Dermis blood vessel endothelial cell (primary cell): Measurements from ENCODE around the gene GVQW3. TPM values are rescaled to one million over a fixed set of nuclear protein-coding genes. Genes with fewer than 3 reads are reported as not detected.

Experiments used
- DNase-seq: peaks from one replicate; pipeline ENCODE4 v3.0.0; 2010
- total RNA-seq: library from RNA; depleted of rRNA; stranded (reverse); fragments of >200 nt; gene quantifications from 2 replicates; pipeline ENCODE4 v1.2.3, GENCODE V29; 2014

The GVQW3 gene
- total RNA-seq, result 0.65 and 0.68 TPM in 2 replicates

DNA sequence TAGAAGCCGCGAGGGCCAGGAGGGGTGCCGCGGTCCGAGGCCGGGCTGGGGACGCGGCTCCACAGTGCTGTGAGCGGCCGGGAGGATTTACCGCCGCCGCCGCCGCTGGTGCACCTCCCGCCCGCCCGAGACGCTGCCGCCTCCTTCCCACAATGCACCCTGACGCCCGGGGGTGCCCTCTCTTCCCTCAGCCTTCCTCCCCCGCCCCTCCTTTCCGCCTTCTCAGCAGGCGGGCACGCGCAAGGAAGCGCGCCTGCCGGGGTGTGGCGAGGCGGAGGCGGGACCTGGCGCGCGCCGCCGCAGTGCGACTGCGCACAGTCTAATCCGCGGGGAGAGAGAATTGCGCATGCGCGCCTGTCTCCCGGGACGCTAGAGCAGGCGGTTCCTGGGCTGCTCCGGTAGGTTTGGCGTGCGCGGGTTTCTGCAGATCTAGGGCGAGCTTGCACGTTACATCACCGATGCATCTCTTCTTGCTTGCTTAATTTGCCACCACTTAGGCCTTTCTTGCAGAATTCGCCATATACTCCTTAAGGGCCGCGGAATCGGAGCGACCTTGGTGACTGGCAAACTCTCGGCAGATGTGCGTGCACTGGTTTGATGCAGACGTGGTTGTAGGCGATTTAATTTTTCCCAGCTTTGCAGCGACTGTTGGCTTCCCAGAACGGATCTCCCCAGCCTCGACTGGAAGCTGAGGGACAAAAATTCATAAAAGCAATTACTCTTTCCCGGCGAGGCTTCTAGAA, at the start of gene GVQW3, which contains the start of gene THAP12:
Gene GVQW3, plus strand, starts transcription at position 347 of the 743 bp plus-strand sequence. CDS start 506 bp downstream, outside the sequence.
Gene THAP12, minus strand, starts transcription at position 156 of the 743 bp plus-strand sequence. CDS start 296 bp downstream, outside the sequence.
- peak; percentile 98 for DNase-seq

DNA sequence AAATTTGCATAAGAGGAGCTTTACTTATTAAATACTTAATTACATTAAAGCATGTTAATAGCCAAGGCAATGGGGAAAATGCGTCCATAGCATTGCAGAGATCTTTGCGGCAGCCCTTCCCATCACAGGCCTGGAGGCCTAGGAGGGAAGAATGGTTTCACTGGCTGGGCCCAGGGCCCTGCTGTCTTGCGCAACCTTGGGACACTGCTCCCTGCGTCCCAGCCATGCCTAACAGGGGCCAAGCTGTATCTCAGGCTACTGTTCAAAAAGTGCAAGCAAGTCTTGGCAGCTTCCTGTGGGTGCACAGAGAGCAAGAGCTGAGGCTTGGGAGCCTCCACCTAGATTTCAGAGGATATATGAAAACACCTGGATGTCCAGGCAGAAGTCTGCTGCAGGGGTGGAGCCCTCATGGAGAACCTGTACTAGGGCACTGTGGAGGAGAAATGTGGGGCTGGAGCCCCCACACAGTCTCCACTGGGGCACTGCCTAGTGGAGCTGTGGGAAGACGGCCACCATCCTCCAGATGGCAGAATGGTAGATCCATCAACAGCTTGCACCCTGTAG, 46.2 kb upstream of the GVQW3 start:
- DNase-seq, result no peak

DNA sequence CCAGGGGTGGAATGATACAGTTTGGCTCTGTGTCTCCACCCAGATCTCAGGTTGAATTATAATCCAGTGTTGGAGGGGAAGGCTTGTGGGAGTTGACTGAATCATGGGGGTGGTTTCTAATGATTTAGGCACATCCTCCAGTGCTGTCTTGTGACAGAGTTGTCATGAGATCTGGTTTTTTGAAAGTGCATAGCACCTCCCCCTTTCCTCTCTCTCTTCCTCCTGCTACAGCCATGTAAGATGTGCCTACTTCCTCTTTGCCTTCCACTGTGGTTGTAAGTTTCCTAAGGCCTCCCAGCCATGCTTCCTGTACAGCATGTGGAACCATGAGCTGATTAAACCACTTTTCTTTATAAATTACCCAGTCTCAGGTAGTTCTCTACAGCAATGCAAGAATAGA, 45.3 kb upstream of the GVQW3 start:
- no peak for DNase-seq

DNA sequence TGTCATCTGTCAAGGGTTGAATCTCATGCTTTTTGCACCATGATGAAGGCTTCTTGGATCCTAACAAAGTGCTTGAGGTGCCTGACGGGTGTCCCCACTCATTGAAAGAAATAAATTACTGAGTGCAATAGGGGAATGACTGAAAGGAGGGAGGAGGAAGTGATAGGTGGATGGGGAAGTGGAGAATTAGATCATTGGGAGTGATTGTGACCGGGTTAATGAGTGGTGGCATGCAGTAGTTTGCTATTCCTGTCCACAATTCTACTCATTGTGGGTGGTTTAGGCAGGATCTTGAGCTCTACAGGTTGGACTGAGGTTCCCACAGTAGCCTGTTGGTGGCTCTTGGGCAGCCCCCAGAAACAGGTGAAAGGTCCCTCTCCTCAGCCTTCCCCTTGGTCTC, 44.5 kb upstream of the GVQW3 start:
- DNase-seq, result no peak

DNA sequence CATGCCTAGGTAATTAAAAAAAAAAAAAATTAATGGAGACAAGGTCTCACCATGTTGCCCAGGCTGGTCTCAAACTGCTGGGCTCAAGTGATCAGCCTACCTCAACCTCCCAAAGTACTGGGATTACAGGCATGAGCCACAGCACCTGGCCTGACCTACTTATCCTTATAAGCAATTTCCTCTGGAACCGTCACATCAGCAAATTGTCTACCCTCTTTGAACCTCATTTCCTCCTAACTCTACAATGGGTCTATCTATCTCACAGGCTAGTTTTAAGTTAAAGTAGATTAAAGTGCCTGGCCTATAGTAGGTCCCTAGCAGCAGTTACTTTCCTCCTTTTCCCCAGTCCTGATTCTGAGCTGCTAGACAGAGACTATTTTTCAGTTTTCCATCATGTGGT, 43.7 kb upstream of the GVQW3 start:
- no peak for DNase-seq

DNA sequence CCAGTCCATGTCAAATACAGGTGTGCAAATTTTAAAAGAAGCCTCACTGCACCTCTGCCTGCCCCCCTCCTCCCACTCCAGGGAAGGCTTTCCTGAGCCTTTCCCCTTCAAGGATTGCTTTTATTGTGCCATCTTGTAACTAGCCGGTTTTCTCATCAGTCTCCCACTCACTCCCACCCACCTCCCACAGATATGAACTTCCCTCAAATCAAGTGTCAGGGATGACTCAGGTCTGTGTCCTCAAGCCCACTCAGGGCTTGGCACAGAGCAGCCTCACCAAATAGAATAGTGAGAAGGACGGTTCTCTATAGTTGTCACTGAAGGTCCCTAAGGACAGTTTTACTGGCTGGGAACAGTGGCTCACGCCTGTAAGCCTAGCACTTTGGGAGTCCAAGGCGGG, 43.2 kb upstream of the GVQW3 start:
- no peak for DNase-seq

DNA sequence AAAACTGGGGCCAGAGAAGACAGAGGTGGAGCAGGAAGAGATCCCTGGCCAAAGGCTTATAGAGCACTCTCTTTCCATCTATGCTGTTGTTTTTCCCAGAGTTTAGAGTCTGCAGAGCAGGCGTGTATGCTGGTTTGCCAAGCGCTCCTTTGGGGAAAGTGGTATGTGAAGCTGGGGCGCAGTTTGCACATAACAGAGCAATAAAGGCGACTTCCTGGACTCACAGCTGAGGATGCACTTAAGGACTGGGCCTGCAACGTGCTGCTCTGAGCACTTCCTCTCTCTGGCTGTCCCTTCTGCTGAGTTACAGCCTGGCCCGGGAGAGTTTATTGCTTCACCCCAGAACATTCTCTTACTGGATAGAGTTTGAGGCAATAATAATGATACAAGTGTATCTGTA, 41.9 kb upstream of the GVQW3 start:
- peak; percentile 32 for DNase-seq

DNA sequence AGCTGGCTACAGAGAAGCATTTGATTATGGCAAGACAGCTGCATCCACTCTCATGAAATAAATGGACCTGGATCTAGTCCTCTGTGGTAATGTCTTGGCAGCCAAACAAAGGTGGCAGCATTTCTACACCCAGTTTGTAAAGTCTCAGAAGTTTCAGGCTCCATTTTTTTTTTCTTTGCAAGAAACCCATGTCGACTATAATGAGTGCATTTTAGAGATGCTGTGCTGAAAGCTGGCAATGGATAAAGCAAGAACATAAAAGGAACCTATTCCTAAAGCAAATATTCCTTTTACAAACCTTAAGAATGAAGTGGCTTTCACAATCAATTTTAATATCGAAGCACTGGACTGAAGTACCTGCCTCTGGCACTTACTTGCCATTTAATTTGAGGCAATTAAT, 33.7 kb upstream of the GVQW3 start:
- no peak for DNase-seq

DNA sequence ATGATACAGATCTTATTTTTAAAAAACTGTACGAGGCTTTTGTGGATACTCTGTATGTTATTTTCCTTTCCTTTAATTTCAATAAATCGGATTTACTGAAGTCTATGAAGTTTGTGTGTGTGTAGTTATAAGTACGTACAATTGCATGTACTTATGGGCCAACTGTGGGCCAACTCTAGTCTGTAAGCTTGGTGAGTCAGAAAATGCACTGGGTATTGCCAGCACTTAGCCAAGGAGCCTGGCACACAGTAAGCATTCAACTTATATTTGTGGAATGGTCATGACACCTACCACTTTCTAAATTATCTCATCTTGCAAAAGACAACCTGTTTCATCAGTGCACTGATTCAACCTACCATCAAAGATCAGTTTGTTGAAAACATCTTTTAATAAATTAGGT, 32.8 kb upstream of the GVQW3 start:
- no peak for DNase-seq

DNA sequence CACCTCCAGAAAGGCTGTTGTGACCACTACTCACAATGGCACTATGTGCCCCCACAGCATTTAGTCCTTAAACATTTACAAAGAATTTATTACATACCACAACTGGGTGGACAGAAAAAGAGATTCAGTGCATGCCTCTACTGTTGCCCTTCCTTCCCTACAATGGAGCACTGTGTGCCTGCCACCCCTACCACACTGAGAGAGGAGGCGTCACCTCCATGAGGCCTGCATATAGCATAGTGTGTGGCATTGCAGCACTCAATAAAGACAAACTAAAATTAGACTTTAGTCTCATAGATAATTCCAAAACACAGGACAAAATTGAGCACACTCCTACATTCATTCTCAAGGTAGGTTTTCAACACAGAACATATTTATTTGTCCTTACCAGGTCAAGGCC, 26.0 kb upstream of the GVQW3 start:
- no peak for DNase-seq

DNA sequence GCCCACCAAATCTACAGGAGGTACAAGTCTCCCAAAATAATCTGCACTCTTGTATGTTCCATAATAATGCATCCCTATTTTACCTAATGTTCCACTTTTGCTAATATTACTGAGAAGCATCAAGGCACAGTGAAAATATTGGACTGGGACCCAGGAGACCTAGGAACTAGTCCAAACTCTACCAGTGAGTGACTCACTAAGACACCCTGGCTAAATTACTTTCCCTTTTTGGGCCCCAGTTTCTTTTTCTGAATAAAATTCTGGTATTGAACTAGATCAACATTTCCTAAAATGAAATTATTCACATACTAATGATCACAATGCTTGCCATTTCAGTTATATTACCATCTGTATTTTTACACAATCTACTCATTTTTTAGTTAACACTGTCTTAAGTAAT, 19.7 kb upstream of the GVQW3 start:
- DNase-seq, result no peak

DNA sequence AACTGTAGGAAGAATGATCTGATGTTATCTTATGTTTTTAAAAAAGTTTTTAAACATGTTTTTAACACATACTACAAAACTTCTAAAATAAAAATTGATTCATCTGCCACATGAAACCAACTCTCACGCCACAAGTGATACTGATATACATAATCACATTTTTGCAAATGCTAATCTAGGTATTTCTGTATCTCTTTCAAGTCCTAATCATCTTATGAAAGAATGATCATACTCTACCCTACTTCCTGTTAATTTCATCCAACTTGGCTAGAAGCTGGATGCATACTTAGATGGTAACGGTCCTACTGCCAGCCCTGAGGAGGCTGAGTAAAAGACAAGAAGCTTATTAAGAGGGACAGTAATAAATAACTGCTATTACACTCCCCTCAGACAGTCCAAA, 19.3 kb upstream of the GVQW3 start:
- no peak for DNase-seq

DNA sequence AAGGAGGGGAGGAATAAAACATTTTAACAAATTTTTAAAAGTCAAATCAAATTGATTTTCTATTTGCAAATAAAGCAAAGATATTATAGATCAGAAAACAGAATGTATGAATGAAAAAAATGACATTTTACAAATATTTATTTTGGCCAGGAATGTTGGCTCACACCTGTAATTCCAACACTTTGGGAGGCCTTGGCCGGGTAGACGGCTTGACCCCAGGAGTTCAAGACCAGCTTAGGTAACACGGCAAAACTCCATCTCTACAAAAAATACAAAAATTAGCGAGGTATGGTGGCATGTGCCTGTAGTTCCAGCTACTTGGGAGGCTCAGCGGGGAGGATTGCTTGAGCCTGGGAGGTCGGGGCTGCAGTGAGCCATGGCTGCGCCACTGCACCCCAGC, 18.4 kb upstream of the GVQW3 start:
- DNase-seq, result no peak

DNA sequence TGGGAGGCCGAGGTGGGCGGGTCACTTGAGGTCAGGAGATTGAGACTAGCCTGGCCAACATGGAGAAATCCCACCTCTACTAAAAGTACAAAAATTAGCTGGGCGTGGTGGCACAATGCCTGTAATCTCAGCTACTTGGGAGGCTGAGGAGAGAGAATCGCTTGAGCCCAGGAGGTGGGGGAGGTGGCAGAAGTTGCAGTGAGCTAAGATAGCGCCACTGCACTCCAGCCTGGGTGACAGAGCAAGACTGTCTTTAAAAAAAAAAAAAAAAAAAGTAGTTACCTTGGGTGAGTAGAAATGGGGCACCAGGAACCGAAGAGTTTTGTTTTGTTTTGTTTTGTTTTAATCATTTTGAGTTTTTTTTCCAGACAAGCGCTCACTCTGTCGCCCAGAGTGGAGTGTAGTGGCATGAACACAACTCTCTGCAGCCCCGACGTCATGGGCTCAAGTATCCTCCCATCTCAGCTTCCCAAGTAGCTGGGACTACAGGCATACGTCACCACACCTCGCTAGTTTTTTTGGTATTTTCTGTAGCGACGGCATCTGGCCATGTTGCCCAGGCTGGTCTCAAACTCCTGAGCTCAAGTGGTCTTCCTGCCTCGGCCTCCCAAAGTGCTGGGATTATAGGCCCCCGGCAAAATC, 16.0 kb upstream of the GVQW3 start:
- no peak for DNase-seq

DNA sequence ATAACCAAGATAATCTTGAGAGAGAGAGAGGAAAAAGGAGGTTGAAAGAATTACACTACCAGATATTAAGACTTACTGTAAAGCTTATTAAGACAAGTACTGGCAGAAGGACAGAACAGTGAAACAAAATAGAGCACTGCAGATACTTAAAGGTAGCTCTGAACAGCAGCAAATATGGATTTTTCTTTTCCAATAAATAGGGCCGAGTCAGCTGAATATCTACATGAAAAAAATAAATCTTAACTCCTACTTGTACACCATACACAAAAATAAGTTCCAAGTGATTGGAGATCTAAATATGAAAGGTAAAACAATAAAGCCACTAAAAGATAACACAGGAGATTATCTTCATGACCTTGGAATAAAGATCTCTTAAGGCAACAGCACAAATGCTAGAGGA, 12.6 kb upstream of the GVQW3 start:
- no peak for DNase-seq

DNA sequence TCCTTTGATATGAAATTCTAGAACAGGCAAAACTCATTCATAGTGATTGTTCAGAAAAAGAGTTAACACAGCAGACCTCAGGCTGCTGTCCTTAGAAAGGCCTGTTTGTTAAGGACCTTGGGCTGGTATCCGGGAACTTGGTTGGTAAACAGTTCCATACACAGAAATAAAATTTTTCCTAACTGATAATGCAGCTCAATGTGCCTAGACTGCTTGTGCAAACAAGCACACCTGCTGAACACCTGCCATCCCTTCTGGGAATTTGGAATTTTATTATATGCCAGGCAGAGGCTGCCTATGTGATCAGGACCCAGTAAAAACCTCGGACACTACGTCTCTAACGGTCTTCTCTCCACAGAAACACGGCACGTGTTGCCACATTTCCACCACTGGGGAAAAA, 11.7 kb upstream of the GVQW3 start:
- DNase-seq, result no peak

DNA sequence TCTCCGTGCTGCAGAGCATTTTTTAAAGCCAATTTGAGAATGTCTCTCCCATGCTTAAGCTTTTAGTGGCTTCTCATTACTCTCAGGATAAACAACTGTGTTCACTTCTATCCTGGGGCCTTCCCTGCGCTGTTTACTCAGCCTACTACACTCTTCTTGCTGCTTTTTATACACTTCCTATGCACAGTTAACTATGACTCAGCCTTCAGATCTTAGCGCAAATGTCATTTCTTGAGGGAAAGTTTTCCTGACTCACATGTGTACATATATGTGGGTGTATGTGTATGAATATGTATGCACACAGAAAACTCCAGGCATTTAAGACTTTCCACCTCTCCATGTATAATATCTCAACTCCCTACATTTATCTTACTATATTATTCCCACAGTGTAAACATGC, 10.0 kb upstream of the GVQW3 start:
- peak; percentile 86 for DNase-seq

DNA sequence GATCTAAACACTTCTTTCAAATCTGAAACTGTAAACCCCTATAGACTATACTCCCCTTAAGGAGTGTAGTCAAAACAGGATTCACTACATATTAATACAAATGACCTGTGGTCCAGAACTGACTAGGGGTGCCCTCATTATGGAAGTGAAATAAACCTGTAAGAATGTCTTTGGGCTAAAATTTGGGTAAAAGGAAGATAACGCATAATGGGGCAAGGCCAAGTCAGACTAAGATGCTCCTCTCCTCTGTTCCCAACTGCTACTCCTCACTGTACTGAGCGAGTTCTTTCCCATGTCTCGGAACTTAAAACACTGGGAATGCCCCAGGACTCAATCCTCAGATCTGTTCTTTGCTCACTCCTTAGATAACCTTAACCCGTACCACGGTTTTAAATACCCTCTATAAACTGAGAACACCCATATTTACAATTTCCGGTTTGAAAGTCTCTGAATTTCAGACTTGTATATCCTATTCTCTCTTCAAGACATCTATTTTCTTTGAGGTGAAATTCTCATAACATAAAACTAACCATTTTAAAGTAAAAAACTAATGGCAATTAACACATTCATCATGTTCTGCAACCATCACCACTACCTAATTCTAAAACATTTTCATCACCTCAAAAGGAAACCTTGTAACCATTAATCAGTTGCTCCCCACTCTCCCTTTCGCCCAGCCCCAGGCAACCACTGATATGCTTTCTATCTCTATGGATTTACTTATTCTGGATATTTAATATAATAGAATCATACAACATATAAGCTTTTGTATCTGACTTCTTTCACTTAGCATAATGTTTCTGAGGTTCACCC, 4.2 kb upstream of the GVQW3 start:
- DNase-seq, result no peak

DNA sequence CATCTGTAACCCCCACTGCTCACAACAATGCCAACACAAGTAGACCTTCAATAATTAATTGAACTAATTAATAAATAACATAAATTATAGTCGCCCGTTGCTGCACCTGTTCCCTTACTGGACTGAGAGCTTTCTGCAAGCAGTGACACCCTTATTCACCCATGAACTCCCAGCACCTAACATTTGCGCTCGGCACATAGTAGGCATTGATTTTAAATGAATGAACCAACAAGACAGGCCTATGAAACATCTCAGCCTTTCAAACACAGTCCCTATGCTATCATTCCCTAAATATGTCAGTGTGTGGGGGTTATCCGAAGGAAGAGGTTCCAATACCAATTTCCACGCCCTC, 1.3 kb upstream of the GVQW3 start:
- no peak for DNase-seq

DNA sequence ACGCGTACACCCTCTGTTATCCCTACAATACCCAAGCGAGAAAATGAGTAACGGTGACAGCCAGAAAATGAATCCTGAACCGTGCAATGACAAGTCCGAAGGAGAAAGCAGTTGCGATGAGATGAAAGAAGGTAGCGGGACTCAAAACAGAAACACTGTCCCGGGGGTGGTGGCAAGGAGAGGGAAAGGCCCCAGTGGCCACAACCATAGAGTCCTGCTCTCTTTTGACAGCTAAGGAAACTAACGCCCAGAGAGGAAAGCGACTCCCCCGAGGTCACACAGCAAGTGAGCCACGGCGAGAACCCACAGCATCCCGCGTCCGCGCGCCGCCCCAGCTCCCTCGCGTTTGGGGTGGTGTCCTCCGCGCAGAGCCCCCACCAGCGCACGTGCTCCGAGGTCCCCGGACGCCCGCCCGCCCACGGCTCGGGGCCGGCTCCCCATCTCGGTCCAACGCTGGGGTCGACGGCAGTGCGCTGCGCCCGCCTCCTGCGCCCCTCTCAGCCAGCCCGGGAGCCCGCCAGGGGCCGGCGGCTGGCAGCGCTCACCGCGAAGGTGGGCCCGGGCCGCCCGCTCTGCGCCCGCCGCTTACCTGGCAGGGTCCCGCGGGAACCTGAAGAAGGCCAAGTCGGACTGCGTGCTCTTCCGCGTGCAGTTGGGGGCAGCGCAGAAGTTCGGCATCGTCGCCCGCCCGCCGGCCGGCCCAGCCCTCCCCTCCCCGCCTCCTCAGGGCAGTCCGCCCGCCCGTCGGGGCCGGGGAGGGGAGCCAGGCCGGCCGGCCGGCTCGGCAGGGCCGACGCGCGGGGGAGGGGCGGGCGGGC, 755 bp upstream of the GVQW3 start:
- peak; percentile 28 for DNase-seq

DNA sequence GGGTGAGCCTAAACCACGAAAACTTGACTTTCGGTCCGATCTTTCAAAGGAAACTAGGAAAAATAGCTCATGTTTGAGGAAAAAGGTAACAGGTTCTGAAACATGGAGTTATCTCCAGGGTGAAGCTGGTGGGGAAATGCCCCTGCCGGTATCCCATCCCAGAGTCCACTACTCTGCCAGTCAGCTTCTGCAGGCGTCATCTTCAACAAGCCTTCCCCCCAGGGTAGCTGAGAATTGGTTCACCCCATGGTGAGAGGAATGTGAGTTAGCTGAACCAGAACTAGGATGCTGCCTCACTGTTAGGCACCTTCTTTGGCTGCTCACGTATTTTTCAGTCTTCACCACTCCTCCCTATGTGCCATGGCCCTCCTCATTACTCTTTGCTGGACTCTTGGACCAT, 1.1 kb downstream of the GVQW3 start:
- DNase-seq, result no peak

DNA sequence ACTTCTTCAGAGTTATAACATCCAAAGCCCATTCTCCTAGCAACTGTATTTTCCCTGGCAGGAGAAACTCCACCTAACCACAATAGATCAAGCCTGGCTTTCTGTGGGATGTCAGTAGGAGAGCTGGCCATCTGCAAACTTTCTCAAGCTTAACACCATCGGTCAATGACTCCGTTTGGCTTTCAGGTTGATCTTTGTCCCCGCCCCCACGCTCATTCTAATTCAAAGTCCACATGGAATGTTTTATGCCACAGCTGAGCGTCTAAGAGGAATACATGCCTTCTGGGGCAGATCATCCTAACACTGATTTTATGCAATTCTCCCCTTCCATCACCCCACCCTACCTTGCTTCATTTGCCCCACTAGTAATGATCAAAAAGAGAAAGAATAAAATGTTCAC, 4.8 kb downstream of the GVQW3 start:
- no peak for DNase-seq

DNA sequence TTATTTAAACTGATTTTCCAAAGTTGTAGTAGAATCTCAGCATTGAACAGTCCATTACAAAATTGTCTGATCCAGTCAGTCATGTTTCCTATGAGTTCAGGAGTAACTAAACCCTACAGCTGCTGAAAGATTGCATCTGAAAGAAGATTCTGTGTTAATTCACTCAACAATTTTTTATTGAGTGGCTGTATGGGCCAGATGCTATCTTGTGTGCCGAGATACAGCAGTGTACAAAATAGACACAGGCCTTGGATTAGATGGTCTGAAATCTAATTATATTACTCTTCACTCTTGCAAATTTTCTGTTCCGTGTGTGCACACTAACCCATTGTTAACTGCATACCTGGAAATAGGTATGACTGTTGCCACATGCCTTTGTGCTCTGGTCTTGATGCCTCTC, 7.3 kb downstream of the GVQW3 start:
- DNase-seq, result no peak
